K562 treated with DMSO at 1 percent for 4 hours (cell line): ENCODE results near the gene NDUFA9. TPM values are rescaled to one million over a fixed set of nuclear protein-coding genes. Genes with fewer than 3 reads are reported as not detected.

ENCODE experiments used
- total RNA-seq: library from RNA; unstranded; fragments of 300-600 nt; gene quantifications from 2 replicates; pipeline ENCODE4 v1.2.3, GENCODE V29; 2022; ENCODE audit not compliant: insufficient read depth

NDUFA9 gene
- 18.6 and 22.1 TPM in 2 replicates for total RNA-seq

DNA sequence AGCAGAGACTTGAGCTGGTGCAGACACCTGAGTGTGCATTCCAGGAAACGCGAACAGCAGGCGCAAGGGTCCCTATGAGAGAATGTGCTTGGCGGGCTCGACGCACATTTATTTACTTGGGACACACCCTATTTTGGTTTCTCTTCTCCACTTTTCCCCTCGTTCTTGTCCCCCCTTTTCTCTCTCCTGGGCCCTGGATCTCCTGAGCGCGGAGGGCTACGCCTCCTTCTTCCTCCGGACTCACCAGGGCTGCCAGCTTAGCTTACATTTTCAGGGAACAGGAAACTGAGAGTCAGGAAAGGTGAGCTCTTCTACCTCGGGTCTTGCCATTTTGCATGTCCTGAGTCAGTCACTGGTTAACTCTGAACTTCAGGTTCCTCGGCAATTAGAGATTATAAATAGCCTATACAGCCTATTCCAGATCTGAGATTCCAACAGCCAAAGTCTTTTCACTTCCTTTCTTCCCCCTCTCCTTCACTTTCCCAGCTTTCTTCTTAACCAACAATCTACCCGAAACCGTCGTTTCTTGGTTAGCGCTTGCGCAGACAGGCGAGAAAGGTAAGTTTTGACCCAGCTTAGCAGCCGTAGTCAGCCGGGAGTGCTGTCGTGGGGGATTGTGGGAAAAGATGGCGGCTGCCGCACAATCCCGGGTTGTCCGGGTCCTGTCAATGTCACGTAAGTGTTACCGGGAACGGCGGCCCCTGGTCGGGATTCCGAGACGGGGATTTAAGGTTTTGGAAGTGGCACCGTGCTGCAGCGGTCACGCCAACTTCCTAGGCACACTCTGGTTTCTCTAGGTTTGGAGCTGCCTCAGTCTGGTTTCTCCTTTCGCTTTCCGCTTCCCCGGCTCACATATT is at the start of gene NDUFA9, which contains the start of gene AKAP3:
NDUFA9 (plus strand) TSS at position 614 of the 857 bp plus-strand sequence; CDS start at position 627, 13 bp downstream.
AKAP3 (minus strand) TSS at position 551 of the 857 bp plus-strand sequence. CDS start 10,855 bp downstream, outside the sequence.

Other genes with a start within 250 kb of the NDUFA9 start
- not detected in 2 replicates for gene FGF6, start 203.3 kb upstream of the NDUFA9 start, total RNA-seq
- gene RAD51AP1, start 110.2 kb upstream of the NDUFA9 start, total RNA-seq: 35.9 and 46.5 TPM in 2 replicates
- gene DYRK4, start 86.9 kb upstream of the NDUFA9 start, total RNA-seq: 5.7 and 11.7 TPM in 2 replicates
- 1.9 and 2.1 TPM in 2 replicates for gene AKAP3, start 63 bp upstream of the NDUFA9 start, total RNA-seq
- not detected in 2 replicates for gene GALNT8, start 71.3 kb downstream of the NDUFA9 start, total RNA-seq